ENCODE results near the gene MPL. TPM values are rescaled to one million over a fixed set of nuclear protein-coding genes. Genes with fewer than 3 reads are reported as not detected.

MPL gene
- total and polyA plus RNA-seq, 2 of the 13 experiments (the other 11 are each of a cell fraction or from before 2014, with no cell fraction given): not detected

GRCh38 chr1:43293176-43293575 is 44.4 kb upstream of the MPL start:
- H3K27ac ChIP-seq (ENCODE audit: extremely low read length, insufficient read depth, low read length): no peak overlapping the region
- ATAC-seq (no peak), FAIRE-seq (no peak)

More at GRCh38 chr1:43293176-43293575, 44.4 kb upstream of the MPL start:
- no peak for DNase-seq (ENCODE audit: low spot score)
- TF ChIP-seq ZNF20 (CRISPR knock-in tag; IDR thresholded peaks at IDR 0.05): no peak
- TF ChIP-seq GABPB1 (CRISPR knock-in tag; IDR thresholded peaks at IDR 0.05): no peak
- TF ChIP-seq ZNF441 (CRISPR knock-in tag; IDR thresholded peaks at IDR 0.05; ENCODE audit: borderline replicate concordance): no peak
- no peak for TF ChIP-seq HNF1A (IDR thresholded peaks at IDR 0.05; ENCODE audit: low read depth)
- TF ChIP-seq HNF1A (CRISPR knock-in tag; IDR thresholded peaks at IDR 0.05; ENCODE audit: borderline replicate concordance): no peak
- no peak for TF ChIP-seq NFKBIZ (CRISPR knock-in tag; IDR thresholded peaks at IDR 0.05)
- TF ChIP-seq MYC (CRISPR knock-in tag; IDR thresholded peaks at IDR 0.05; ENCODE audit: borderline replicate concordance): no peak
- TF ChIP-seq TGIF2 (CRISPR knock-in tag; IDR thresholded peaks at IDR 0.05): no peak
- TF ChIP-seq CERS6 (CRISPR knock-in tag; IDR thresholded peaks at IDR 0.05): no peak
- TF ChIP-seq MTERF4 (CRISPR knock-in tag; IDR thresholded peaks at IDR 0.05): no peak
- TF ChIP-seq CREM (IDR thresholded peaks at IDR 0.05): no peak
- no peak for TF ChIP-seq CREM (CRISPR knock-in tag; IDR thresholded peaks at IDR 0.05)
- no peak for TF ChIP-seq MYPOP (CRISPR knock-in tag; IDR thresholded peaks at IDR 0.05)
- Histone ChIP-seq H3K9me3 (ENCODE audit: low read length) (no peaks in the 10 kb centered on the region), H3K4me2 (ENCODE audit: low read depth, low read length) (no peak overlapping the region), H4K20me1 (ENCODE audit: insufficient read depth, low read length) (no peaks in the 10 kb centered on the region), H3K27me3 (ENCODE audit: control insufficient read depth in 1 of 2, insufficient read depth in 2 of 2, low read length in 2 of 2) (peaks cover 1 to 28% of the 10 kb centered on the region in 2 experiments; a peak in 4 of 5 replicates), H3K4me3 (replicated peaks in 1 of 3; ENCODE audit: insufficient read depth in 1 of 3, low read depth in 2 of 3, low read length in 3 of 3) (no peak overlapping the region), H3K9ac (ENCODE audit: insufficient read depth, low read depth, low read length) (no peak overlapping the region), H2AFZ (ENCODE audit: low read length) (no peak overlapping the region), H3K4me1 (ENCODE audit: insufficient read depth, low read length) (peaks cover 25% of the 10 kb centered on the region), H3K79me2 (ENCODE audit: insufficient read depth, low read length) (no peaks in the 10 kb centered on the region), H3K36me3 (replicated peaks in 1 of 2; ENCODE audit: control insufficient read depth in 1 of 2, insufficient read depth in 2 of 2, low read length in 2 of 2) (no peaks in the 10 kb centered on the region)
- no TSS peak for BruUV-seq (replicated peaks)
- CTCF ChIA-PET (ENCODE audit: low intra/inter-chr PET ratio, low total read pairs): no interaction called here
- POLR2A ChIA-PET: no interaction called here
- WGBS (ENCODE audit: low lambda C conversion rate): 11% methylated on average over 2 of the region's 2 CpGs
- in situ Hi-C loops (cut with HindIII; ENCODE audit: extremely low pct_ligation_motif_present, low pct_unique_long_range_greater_than_20kb) (no loop called here), intact Hi-C loops (cut with micrococcal nuclease; ENCODE audit: unreplicated experiment) (no loop called here)

Measured in HepG2 (cell line).